H1 (cell line): ENCODE data around the gene DNAJC7. TPM values are rescaled to one million over a fixed set of nuclear protein-coding genes. Genes with fewer than 3 reads are reported as not detected.
A peak's percentile ranks its signal among the peaks of the same experiment; 100 is the strongest.

Experiments
- CTCF ChIA-PET: fragments of 300-600 bp; sonication (Branson Sonifier 250); formaldehyde crosslinking; loops from one replicate; lab custom pipeline; 2021; ENCODE audit not compliant: partially characterized antibody; lab: Charles Lee
- POLR2A ChIA-PET: fragments of 300-600 bp; sonication (Branson Sonifier 250); formaldehyde crosslinking; loops from one replicate; lab custom pipeline; 2021; ENCODE audit warnings: inconsistent platforms; ENCODE audit not compliant: partially characterized antibody; lab: Charles Lee
- DNase-seq, 2 experiments: peaks; one replicate each; pipeline versions ENCODE4 v3.0.0 to v3.0.0-alpha.2; 2010 to 2022; ENCODE audit warnings: low spot score in 2 of 2, low read depth in 1 of 2, mixed read lengths in 1 of 2
- FAIRE-seq: peaks from 2 replicates; lab custom pipeline; 2011; peaks lifted over from hg19 to GRCh38; lab: Jason Lieb, UNC
- H2AFZ ChIP-seq: 2 replicates; pipeline ENCODE4 v1.8.1; 2012; ENCODE audit warnings: low read length, inconsistent platforms
- H2AK5ac ChIP-seq: 2 replicates; pipeline ENCODE4 v1.6.1; 2013; ENCODE audit warnings: low read depth, low read length
- H2BK120ac ChIP-seq: replicated peaks from 2 replicates; pipeline ENCODE3; 2013; ENCODE audit warnings: low read depth, low read length, inconsistent platforms
- H2BK12ac ChIP-seq: 2 replicates; pipeline ENCODE4 v1.6.1; 2013; ENCODE audit warnings: low read depth, low read length
- H2BK15ac ChIP-seq: 2 replicates; pipeline ENCODE4 v1.6.1; 2013; ENCODE audit warnings: low read length
- H2BK20ac ChIP-seq: 2 replicates; pipeline ENCODE4 v1.6.1; 2013; ENCODE audit warnings: low read length
- H2BK5ac ChIP-seq: 2 replicates; pipeline ENCODE4 v1.6.1; 2013; ENCODE audit warnings: low read depth, low read length
- H3K14ac ChIP-seq: 2 replicates; pipeline ENCODE4 v1.6.1; 2013; ENCODE audit warnings: inconsistent platforms; ENCODE audit not compliant: insufficient read length
- H3K18ac ChIP-seq: 2 replicates; pipeline ENCODE4 v1.6.1; 2013; ENCODE audit warnings: low read length; ENCODE audit errors: extremely low read depth
- H3K23ac ChIP-seq: 2 replicates; pipeline ENCODE4 v1.6.1; 2013; ENCODE audit warnings: inconsistent platforms; ENCODE audit not compliant: insufficient read length
- H3K23me2 ChIP-seq: 2 replicates; pipeline ENCODE4 v1.6.1; 2013; ENCODE audit warnings: low read depth, low read length
- H3K27ac ChIP-seq: 2 replicates; pipeline ENCODE4 v1.6.1; 2011; ENCODE audit warnings: low read depth, low read length, inconsistent platforms
- H3K27me3 ChIP-seq, 4 experiments: replicated peaks in 1 of 4; 1 replicate in 1 of 4; 2 replicates in 3 of 4; pipeline versions ENCODE4 v1.6.1 to v1.8.1; 2011 to 2013; ENCODE audit warnings: low read length in 3 of 4, mild to moderate bottlenecking in 3 of 4, inconsistent platforms in 2 of 4, mixed read lengths in 2 of 4, moderate library complexity in 1 of 4; ENCODE audit not compliant: control insufficient read depth in 3 of 4, insufficient read depth in 3 of 4; ENCODE audit errors: extremely low read depth in 1 of 4
- H3K36me3 ChIP-seq, 4 experiments: 2 replicates each; pipeline versions ENCODE4 v1.6.1 to v1.8.1; 2011 to 2013; ENCODE audit warnings: mild to moderate bottlenecking in 4 of 4, low read length in 3 of 4, moderate library complexity in 2 of 4, control low read depth in 1 of 4, inconsistent platforms in 1 of 4; ENCODE audit not compliant: insufficient read depth in 4 of 4, control insufficient read depth in 2 of 4
- H3K4ac ChIP-seq: replicated peaks from 2 replicates; pipeline ENCODE3; 2013; ENCODE audit warnings: low read length, low read depth, mixed read lengths, inconsistent platforms; ENCODE audit not compliant: insufficient read length
- H3K4me1 ChIP-seq, 4 experiments: replicated peaks in 1 of 4; 1 replicate in 1 of 4; 2 replicates in 3 of 4; pipeline versions ENCODE4 v1.6.1 to v1.8.1; 2011 to 2013; ENCODE audit warnings: low read length in 3 of 4, inconsistent platforms in 2 of 4, mixed read lengths in 1 of 4; ENCODE audit not compliant: insufficient read depth in 4 of 4, control insufficient read depth in 3 of 4
- H3K4me2 ChIP-seq, 2 experiments: 2 replicates each; pipeline versions ENCODE4 v1.6.1 to v1.8.1; 2011 to 2013; ENCODE audit warnings: low read depth in 2 of 2, low read length in 2 of 2, control low read depth in 1 of 2, inconsistent platforms in 1 of 2, mild to moderate bottlenecking in 1 of 2; ENCODE audit not compliant: insufficient read depth in 1 of 2
- H3K4me3 ChIP-seq, 4 experiments: fragments of 200-600, 300-600 bp in 1 of 4; sonication (generic), shearing (Covaris generic), sonication (Bioruptor Twin) in 1 of 4; 2 replicates each; pipeline versions ENCODE4 v1.5.1 to v1.8.1; 2011 to 2016; ENCODE audit warnings: low read length in 4 of 4, low read depth in 3 of 4, control low read depth in 2 of 4, inconsistent platforms in 2 of 4, mild to moderate bottlenecking in 2 of 4, mixed read lengths in 1 of 4, moderate library complexity in 1 of 4; ENCODE audit not compliant: insufficient read depth in 2 of 4; ENCODE audit errors: extremely low read depth in 1 of 4
- H3K56ac ChIP-seq: replicated peaks from 2 replicates; pipeline ENCODE3; 2013; ENCODE audit warnings: low read depth, mild to moderate bottlenecking, mixed read lengths, low read length, inconsistent platforms; ENCODE audit not compliant: insufficient read length
- H3K79me1 ChIP-seq: 2 replicates; pipeline ENCODE4 v1.6.1; 2013; ENCODE audit warnings: low read depth, low read length, control low read depth
- H3K79me2 ChIP-seq, 2 experiments: 2 replicates each; pipeline versions ENCODE4 v1.6.1 to v1.8.1; 2012 to 2013; ENCODE audit warnings: low read length in 2 of 2, mild to moderate bottlenecking in 2 of 2, inconsistent platforms in 1 of 2; ENCODE audit not compliant: insufficient read depth in 2 of 2, control insufficient read depth in 1 of 2
- H3K9ac ChIP-seq, 4 experiments: replicated peaks in 1 of 4; 1 replicate in 1 of 4; 2 replicates in 3 of 4; pipeline versions ENCODE4 v1.6.1 to v1.8.1; 2011 to 2013; ENCODE audit warnings: low read depth in 3 of 4, low read length in 3 of 4, control low read depth in 2 of 4, mild to moderate bottlenecking in 2 of 4, moderate library complexity in 2 of 4, inconsistent platforms in 1 of 4; ENCODE audit errors: extremely low read depth in 1 of 4
- H3K9me3 ChIP-seq, 2 experiments: 2 replicates each; pipeline versions ENCODE4 v1.6.1 to v1.8.1; 2012 to 2013; ENCODE audit warnings: mild to moderate bottlenecking in 2 of 2, moderate library complexity in 2 of 2, control low read depth in 1 of 2, inconsistent platforms in 1 of 2, low read depth in 1 of 2, low read length in 1 of 2, mixed read lengths in 1 of 2; ENCODE audit not compliant: insufficient read depth in 2 of 2
- H4K20me1 ChIP-seq, 2 experiments: replicated peaks in 1 of 2; 2 replicates each; pipeline versions ENCODE3 to v1.8.1; 2011 to 2013; ENCODE audit warnings: inconsistent platforms in 2 of 2, low read length in 2 of 2, mild to moderate bottlenecking in 1 of 2; ENCODE audit not compliant: insufficient read depth in 2 of 2, control insufficient read depth in 1 of 2
- H4K5ac ChIP-seq: 2 replicates; pipeline ENCODE4 v1.6.1; 2013; ENCODE audit warnings: low read length, low read depth, mixed read lengths, inconsistent platforms; ENCODE audit not compliant: insufficient read length
- H4K8ac ChIP-seq: 2 replicates; pipeline ENCODE4 v1.8.0; 2013; ENCODE audit warnings: mild to moderate bottlenecking, moderate library complexity, low read length, inconsistent platforms; ENCODE audit not compliant: insufficient read depth; ENCODE audit errors: extremely low read depth
- H4K91ac ChIP-seq: replicated peaks from 2 replicates; pipeline ENCODE3; 2013; ENCODE audit warnings: low read length, mixed read lengths, inconsistent platforms; ENCODE audit not compliant: insufficient read length
- CEBPB ChIP-seq: IDR thresholded peaks from 2 replicates; pipeline ENCODE4 v1.6.1; 2012; ENCODE audit warnings: low read depth, low read length
- SP1 ChIP-seq: IDR thresholded peaks from 2 replicates; pipeline ENCODE4 v1.6.1; 2011; ENCODE audit warnings: low read depth, low read length
- WGBS, 2 experiments: shearing (Covaris generic) in 1 of 2; methylation state at CpG; one replicate each; pipeline versions ENCODE4 v1.1.6 to v1.1.7; 2013 to 2015; ENCODE audit warnings: low lambda C conversion rate in 2 of 2, mixed read lengths in 2 of 2, inconsistent platforms in 1 of 2, low coverage in 1 of 2, missing lambda C conversion rate in 1 of 2; ENCODE audit not compliant: insufficient replicate concordance in 2 of 2, insufficient coverage in 1 of 2, insufficient read length in 1 of 2; ENCODE audit errors: extremely low coverage in 1 of 2, missing lambda C conversion rate in 1 of 2; 5-methylcytosine and 5-hydroxymethylcytosine counted together
- polyA plus RNA-seq, 7 experiments: library from polyadenylated mRNA; depleted of rRNA in 3 of 7; stranded (reverse) in 5 of 7; unstranded in 2 of 7; fragments of >200 nt in 5 of 7; fragments of 200-250 nt in 2 of 7; gene quantifications; 1 replicate in 5 of 7; 2 replicates in 1 of 7; 4 replicates in 1 of 7; pipeline versions ENCODE4 v1.2.1 to v1.2.3, GENCODE V29; 2011 to 2013; ENCODE audit warnings: missing spikeins in 2 of 7, mixed read lengths in 2 of 7
- total RNA-seq: library from RNA; stranded (reverse); fragmentation: NEBNext Ultra II Directional; extraction: Animal tissue kit (Norgen Biotek cat#: 25700); gene quantifications from 2 replicates; pipeline ENCODE4 v1.2.1, GENCODE V29; 2021

The DNAJC7 gene
- total and polyA plus RNA-seq, 2 of the 8 experiments (the other 6 are each of a cell fraction or from before 2014, with no cell fraction given): 31.0 to 148 TPM

DNA sequence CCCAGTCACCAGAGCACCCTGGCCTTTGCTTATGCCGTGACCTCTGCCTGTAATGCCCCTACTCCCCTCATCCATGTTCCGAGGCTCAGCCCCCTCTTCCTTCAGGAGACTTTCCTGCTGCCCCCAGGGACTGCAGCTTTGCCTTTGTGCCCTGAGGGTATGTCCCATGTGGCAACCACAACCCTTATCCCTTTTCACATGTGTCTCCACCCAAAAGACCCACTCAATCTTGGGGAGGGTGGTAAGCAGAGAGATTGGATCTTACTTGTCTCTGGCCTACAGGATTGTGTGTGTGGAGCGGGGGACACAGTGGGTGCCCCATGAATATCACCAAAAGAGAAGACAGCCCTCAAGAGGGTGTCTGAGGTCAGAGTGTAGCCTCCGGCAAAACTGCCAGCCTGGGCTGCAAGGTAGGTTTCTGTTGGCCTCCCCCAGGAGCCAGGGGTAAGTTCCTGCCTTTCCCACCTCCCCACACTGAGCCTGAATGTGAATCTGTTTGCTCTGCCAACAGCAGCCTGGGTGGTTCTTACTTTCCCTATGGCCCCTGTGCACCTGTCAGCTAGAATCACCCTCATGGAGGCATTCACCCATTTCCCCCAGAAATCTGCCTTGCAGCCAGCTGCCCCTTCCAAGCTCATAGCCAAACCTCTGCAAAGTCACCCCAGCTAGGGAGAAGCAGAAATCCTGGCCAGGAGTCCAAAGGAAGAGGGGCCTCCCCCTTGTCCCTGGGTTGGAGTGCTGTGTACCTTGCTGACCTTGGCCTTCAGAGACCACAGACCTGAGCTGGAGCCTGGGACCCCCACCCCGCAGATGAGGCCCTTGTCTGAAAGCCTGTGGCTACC lies 44.6 kb upstream of the DNAJC7 start:
- Histone ChIP-seq H3K79me2 (no peaks in the 10 kb centered on the region), H3K9me3 (no peaks in the 10 kb centered on the region), H4K91ac (no peak overlapping the region), H3K79me1 (no peaks in the 10 kb centered on the region), H3K23me2 (no peaks in the 10 kb centered on the region; the same call in 1 of the 2 replicates), H3K14ac (no peak overlapping the region), H3K36me3 (no peaks in the 10 kb centered on the region), H3K4me3 (no peak overlapping the region), H3K4me2 (no peak overlapping the region; a peak in 1 of 4 replicates), H3K27me3 (no peaks in the 10 kb centered on the region), H2AK5ac (no peak overlapping the region), H2BK15ac (no peak overlapping the region), H2BK12ac (no peak overlapping the region), H2BK20ac (no peak overlapping the region), H2BK5ac (no peak overlapping the region), H3K27ac (no peak overlapping the region), H4K8ac (peak overlapping the region; percentile 62; the same call in 1 of the 2 replicates), H3K9ac (peak overlapping the region in 1 of 4 experiments; percentile 31; a peak in 1 of 7 replicates), H3K4ac (no peak overlapping the region), H2BK120ac (no peak overlapping the region), H3K18ac (no peak overlapping the region; the same call in 1 of the 2 replicates), H3K56ac (no peak overlapping the region), H3K23ac (no peak overlapping the region), H4K5ac (no peak overlapping the region), H2AFZ (no peak overlapping the region), H3K4me1 (peaks cover 0 to 6% (median 3%) of the 10 kb centered on the region in 4 experiments; a peak in 6 of 7 replicates), H4K20me1 (no peaks in the 10 kb centered on the region)
- TF ChIP-seq CEBPB (no peak), SP1 (peak; percentile 60; the same call in 1 of the 2 replicates)
- ChIA-PET POLR2A (interaction anchor here (0.5 to 0.9 kb wide), 2 partner anchors 10 to 12 kb away, joined by 3 to 4 read pairs; no protein-coding TSS in a partner anchor), CTCF (interaction anchor here (0.8 to 17.0 kb wide), 8 partner anchors 10 to 52 kb away, joined by 3 to 381 read pairs (median 5); partner anchors contain the start of genes C17orf113, DHX58, HSPB9 and KAT2A)
- FAIRE-seq (no peak), DNase-seq (no peak)
- 68% methylated on average over 5 of the region's 5 CpGs; no CpG with 5 or more reads in 1 of the 2 experiments for WGBS, 2 experiments
